ENCODE results near the gene MINDY4.

DNA sequence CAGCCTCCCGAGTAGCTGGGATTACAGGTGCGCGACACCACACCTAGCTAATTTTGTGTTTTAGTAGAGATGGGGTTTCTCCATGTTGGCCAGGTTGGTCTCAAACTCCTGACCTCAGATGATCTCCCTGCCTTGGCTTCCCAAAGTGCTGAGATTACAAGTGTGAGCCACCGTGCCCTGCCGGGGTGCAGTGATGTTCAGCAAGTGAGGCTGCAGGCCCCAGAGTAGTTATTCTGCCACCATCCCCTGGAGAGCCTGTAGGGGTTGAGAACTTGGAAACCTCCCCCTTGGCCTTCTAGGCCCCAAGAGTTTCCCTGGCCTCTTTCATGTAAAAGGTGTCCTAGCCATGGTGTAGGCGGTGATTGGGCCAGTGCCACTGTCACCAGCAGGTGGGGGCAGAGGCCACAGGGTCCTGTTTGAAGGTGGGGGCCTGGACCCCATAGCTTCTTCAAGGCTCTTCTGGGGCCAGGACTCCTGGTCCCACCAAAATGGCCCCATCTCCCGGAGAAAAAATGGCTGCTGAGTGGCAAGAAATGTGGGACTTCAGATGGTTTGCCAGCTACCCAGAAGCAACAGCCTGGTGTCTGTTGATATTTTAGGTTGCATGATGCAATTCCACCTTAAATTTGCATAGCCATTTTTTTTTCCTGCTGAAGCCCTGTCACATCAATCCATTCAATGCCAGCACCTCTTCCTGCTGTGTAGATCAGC, 44.8 kb upstream of the MINDY4 start:
- TF ChIP-seq ZNF658 (tag by site-specific recombination; IDR thresholded peaks at IDR 0.05) (no peak), ZNF623 (tag by site-specific recombination; IDR thresholded peaks at IDR 0.05) (no peak)
